MCF 10A (cell line): ENCODE measurements around the gene LILRB1. TPM values are rescaled to one million over a fixed set of nuclear protein-coding genes. Genes with fewer than 3 reads are reported as not detected.

Source experiments
- BruUV-seq: library from RNA; stranded (reverse); fragments of 400-500 nt; replicated peaks from 2 replicates; lab custom pipeline; 2021; lab: Mats Ljungman, UMichigan
- CTCF ChIA-PET: fragments of 300-600 bp; sonication (Branson Sonifier 250); formaldehyde crosslinking; extraction: SDS; loops from one replicate; lab custom pipeline; 2021; ENCODE audit warnings: antibody characterized with exemption, inconsistent platforms; lab: Yijun Ruan, JAX
- POLR2A ChIA-PET: fragments of 300-600, 350-650 bp; sonication (Branson Sonifier 250); formaldehyde crosslinking; extraction: SDS; loops from one replicate; lab custom pipeline; 2020; ENCODE audit warnings: antibody characterized with exemption, inconsistent platforms; lab: Yijun Ruan, JAX
- DNase-seq: peaks from one replicate; pipeline ENCODE4 v3.0.0-alpha.2; 2018; ENCODE audit not compliant: unreplicated experiment
- H3K27ac Mint-ChIP-seq: one replicate; pipeline ENCODE4 v1.8.0; 2022; ENCODE audit warnings: mild to moderate bottlenecking, low read depth, mixed read lengths; ENCODE audit not compliant: unreplicated experiment
- H3K27me3 Mint-ChIP-seq: one replicate; pipeline ENCODE4 v1.8.0; 2022; ENCODE audit warnings: mixed read lengths; ENCODE audit not compliant: insufficient read depth, unreplicated experiment
- H3K36me3 Mint-ChIP-seq: one replicate; pipeline ENCODE4 v1.8.0; 2022; ENCODE audit warnings: mild to moderate bottlenecking, moderate library complexity, mixed read lengths; ENCODE audit not compliant: insufficient read depth, unreplicated experiment
- H3K4me1 Mint-ChIP-seq: one replicate; pipeline ENCODE4 v1.8.0; 2022; ENCODE audit warnings: mixed read lengths; ENCODE audit not compliant: insufficient read depth, unreplicated experiment
- H3K4me3 Mint-ChIP-seq: one replicate; pipeline ENCODE4 v1.8.0; 2022; ENCODE audit warnings: mild to moderate bottlenecking, moderate library complexity, mixed read lengths; ENCODE audit not compliant: unreplicated experiment
- H3K9me3 Mint-ChIP-seq: one replicate; pipeline ENCODE4 v1.8.0; 2022; ENCODE audit warnings: mixed read lengths; ENCODE audit not compliant: unreplicated experiment
- intact Hi-C: fragments of 100-400 bp; cut with micrococcal nuclease; formaldehyde crosslinking; loops from 2 replicates; pipeline ENCODE4 v1.14.1; 2022
- total RNA-seq: library from RNA; stranded (reverse); gene quantifications from 2 replicates; pipeline ENCODE4 v1.2.3, GENCODE V29; 2022
- TF ChIP-seq, protein P1 (sequence below): fragments of 200-600 bp; IDR thresholded peaks from one replicate; pipeline ENCODE4 v1.8.0; 2022; ENCODE audit warnings: antibody characterized with exemption, mild to moderate bottlenecking; ENCODE audit not compliant: unreplicated experiment

LILRB1 gene
- total RNA-seq, 1 experiment from 2014 or later, result not detected

- H3K27me3 Mint-ChIP-seq, result no peaks in the 10 kb centered on the region
- H3K36me3 Mint-ChIP-seq, result peaks cover 7% of the 10 kb centered on the region
- TF ChIP-seq, protein P1, sequence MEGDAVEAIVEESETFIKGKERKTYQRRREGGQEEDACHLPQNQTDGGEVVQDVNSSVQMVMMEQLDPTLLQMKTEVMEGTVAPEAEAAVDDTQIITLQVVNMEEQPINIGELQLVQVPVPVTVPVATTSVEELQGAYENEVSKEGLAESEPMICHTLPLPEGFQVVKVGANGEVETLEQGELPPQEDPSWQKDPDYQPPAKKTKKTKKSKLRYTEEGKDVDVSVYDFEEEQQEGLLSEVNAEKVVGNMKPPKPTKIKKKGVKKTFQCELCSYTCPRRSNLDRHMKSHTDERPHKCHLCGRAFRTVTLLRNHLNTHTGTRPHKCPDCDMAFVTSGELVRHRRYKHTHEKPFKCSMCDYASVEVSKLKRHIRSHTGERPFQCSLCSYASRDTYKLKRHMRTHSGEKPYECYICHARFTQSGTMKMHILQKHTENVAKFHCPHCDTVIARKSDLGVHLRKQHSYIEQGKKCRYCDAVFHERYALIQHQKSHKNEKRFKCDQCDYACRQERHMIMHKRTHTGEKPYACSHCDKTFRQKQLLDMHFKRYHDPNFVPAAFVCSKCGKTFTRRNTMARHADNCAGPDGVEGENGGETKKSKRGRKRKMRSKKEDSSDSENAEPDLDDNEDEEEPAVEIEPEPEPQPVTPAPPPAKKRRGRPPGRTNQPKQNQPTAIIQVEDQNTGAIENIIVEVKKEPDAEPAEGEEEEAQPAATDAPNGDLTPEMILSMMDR, result no peak
- no TSS peak for BruUV-seq
- POLR2A ChIA-PET, result interaction anchor here (0.6 kb wide), 1 partner anchor 340 kb away, joined by 5 read pairs; no protein-coding TSS in a partner anchor
- CTCF ChIA-PET, result interaction anchor here (0.6 kb wide), 1 partner anchor 105 kb away, joined by 3 read pairs; no protein-coding TSS in a partner anchor
- peaks cover 36% of the 10 kb centered on the region for H3K9me3 Mint-ChIP-seq
- intact Hi-C loops, result no loop called here
- no peaks in the 10 kb centered on the region for H3K4me1 Mint-ChIP-seq
- H3K4me3 Mint-ChIP-seq, result no peak overlapping the region
- no peak overlapping the region for H3K27ac Mint-ChIP-seq
- no peak for DNase-seq
These were observed 20.9 kb upstream of the LILRB1 start for GRCh38 chr19:54609356-54609791.

GRCh38 chr19:54612428-54612827 lies 17.9 kb upstream of the LILRB1 start:
- H3K27me3 Mint-ChIP-seq, result no peaks in the 10 kb centered on the region

GRCh38 chr19:54614726-54615125 lies 15.6 kb upstream of the LILRB1 start:
- intact Hi-C loops, result no loop called here
- H3K9me3 Mint-ChIP-seq, result peaks cover 27% of the 10 kb centered on the region
- H3K36me3 Mint-ChIP-seq, result peaks cover 2% of the 10 kb centered on the region
- BruUV-seq, result no TSS peak
- no peak for DNase-seq
- POLR2A ChIA-PET, result interaction anchor here (0.6 kb wide), 1 partner anchor 502 kb away, joined by 3 read pairs; no protein-coding TSS in a partner anchor
- H3K27me3 Mint-ChIP-seq, result no peaks in the 10 kb centered on the region
- TF ChIP-seq, protein P1, result no peak
- no peaks in the 10 kb centered on the region for H3K4me1 Mint-ChIP-seq
- no peak overlapping the region for H3K27ac Mint-ChIP-seq
- CTCF ChIA-PET, result no interaction called here
- no peak overlapping the region for H3K4me3 Mint-ChIP-seq

More at GRCh38 chr19:54612428-54612827, 17.9 kb upstream of the LILRB1 start:
- intact Hi-C loops, result no loop called here
- H3K4me3 Mint-ChIP-seq, result no peak overlapping the region
- TF ChIP-seq, protein P1, result no peak
- peaks cover 29% of the 10 kb centered on the region for H3K9me3 Mint-ChIP-seq
- H3K36me3 Mint-ChIP-seq, result peaks cover 7% of the 10 kb centered on the region
- BruUV-seq, result no TSS peak
- ChIA-PET CTCF (no interaction called here), POLR2A (no interaction called here)
- no peak for DNase-seq
- H3K4me1 Mint-ChIP-seq, result no peaks in the 10 kb centered on the region
- no peak overlapping the region for H3K27ac Mint-ChIP-seq

DNA sequence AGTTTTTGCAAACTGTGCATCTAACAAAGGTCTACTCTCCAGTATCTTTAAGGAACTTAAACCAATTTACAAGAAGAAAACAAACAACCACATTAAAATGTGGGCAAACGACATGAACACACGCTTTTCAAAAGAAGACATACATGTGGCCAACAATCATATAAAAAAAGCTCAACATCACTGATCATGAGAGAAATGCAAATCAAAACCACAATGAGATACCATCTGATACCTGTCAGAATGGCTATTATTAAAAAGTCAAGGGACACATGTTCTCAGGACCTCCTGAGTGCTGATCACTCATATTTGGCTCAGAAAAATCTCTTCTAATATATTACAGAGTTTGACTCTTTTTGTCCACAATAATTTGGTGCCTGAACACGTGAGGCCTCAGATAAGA lies 14.2 kb upstream of the LILRB1 start:
- CTCF ChIA-PET, result interaction anchor here (1.1 kb wide), 1 partner anchor 25 kb away, joined by 3 read pairs; no protein-coding TSS in a partner anchor
- H3K4me1 Mint-ChIP-seq, result no peaks in the 10 kb centered on the region
- no TSS peak for BruUV-seq
- H3K36me3 Mint-ChIP-seq, result no peaks in the 10 kb centered on the region
- POLR2A ChIA-PET, result interaction anchor here (0.6 kb wide), 1 partner anchor 325 kb away, joined by 3 read pairs; no protein-coding TSS in a partner anchor
- intact Hi-C loops, result no loop called here
- no peak overlapping the region for H3K4me3 Mint-ChIP-seq
- peaks cover 21% of the 10 kb centered on the region for H3K9me3 Mint-ChIP-seq
- DNase-seq, result no peak
- no peak overlapping the region for H3K27ac Mint-ChIP-seq
- TF ChIP-seq, protein P1, result no peak
- no peaks in the 10 kb centered on the region for H3K27me3 Mint-ChIP-seq
